GM12892 (cell line): ENCODE measurements around the gene NFYA.

ENCODE experiments used
- POLR2A ChIP-seq: IDR thresholded peaks from 2 replicates; pipeline ENCODE4 v1.6.1; 2011; ENCODE audit warnings: low read depth, low read length, control low read depth
- POLR2AphosphoS5 ChIP-seq: IDR thresholded peaks from 2 replicates; pipeline ENCODE4 v1.6.1; 2011; ENCODE audit warnings: low read depth, low read length, control low read depth
- TAF1 ChIP-seq: IDR thresholded peaks from 2 replicates; pipeline ENCODE4 v1.6.1; 2011; ENCODE audit warnings: low read depth, mild to moderate bottlenecking, control low read depth, low read length, borderline replicate concordance

GRCh38 chr6:41036186-41036585 lies 36.6 kb upstream of the NFYA start:
- TF ChIP-seq POLR2A (no peak), POLR2AphosphoS5 (no peak), TAF1 (no peak)
